ENCODE measurements around the gene BMERB1.

GRCh38 chr16:15567823-15568222 is 133.4 kb downstream of the BMERB1 start:
- TF ChIP-seq CTCF (IDR thresholded peaks at IDR 0.05) (no peak), POLR2AphosphoS5 (IDR thresholded peaks at IDR 0.05; ENCODE audit: low read depth, low read length) (no peak), REST (IDR thresholded peaks at IDR 0.05; ENCODE audit: insufficient read depth in 1 of 2, low read depth in 2 of 2, low read length in 1 of 2) (no peak), SIN3A (IDR thresholded peaks at IDR 0.05; ENCODE audit: borderline replicate concordance, insufficient read depth, low read depth, low read length) (no peak)
